CD4-positive, alpha-beta T cell treated with Interleukin-1 beta for 1 hour (primary cell): ENCODE results near the gene SLC25A53.
"Not testable (repeated sequence)": the region's sequence is repeated elsewhere in the genome, so short reads cannot be mapped to it uniquely, and the experiment has no call there.

Experiments
- DNase-seq, 2 donors: peaks; one replicate each; pipeline ENCODE4 v3.0.0-alpha.2; 2020 to 2022

The SLC25A53 gene

GRCh38 chrX:104130808-104131207 is 26.0 kb downstream of the SLC25A53 start:
- no peak for DNase-seq

GRCh38 chrX:104126856-104127255 is 30.0 kb downstream of the SLC25A53 start:
- no peak for DNase-seq

- DNase-seq, result peak in 1 of 2 donors; percentile 17
Measured at GRCh38 chrX:104122829-104123228, 34.0 kb downstream of the SLC25A53 start.

GRCh38 chrX:104118765-104119164 is 38.0 kb downstream of the SLC25A53 start:
- DNase-seq, result no peak

- DNase-seq, result no peak
Measured at GRCh38 chrX:104117759-104118158, 39.0 kb downstream of the SLC25A53 start.

GRCh38 chrX:104113222-104113965 is 43.4 kb downstream of the SLC25A53 start:
- peak; percentile 36 to 55 for DNase-seq

- peak; percentile 17 to 39 for DNase-seq
Measured at GRCh38 chrX:104112326-104112951, 44.4 kb downstream of the SLC25A53 start, which contains the start of gene ZCCHC18. TSS of gene ZCCHC18 (plus strand) at chrX:104112523. CDS start at chrX:104114112, 1,589 bp downstream.

GRCh38 chrX:104110491-104111240 is 46.1 kb downstream of the SLC25A53 start:
- peak in 1 of 2 donors; percentile 25 for DNase-seq

GRCh38 chrX:104108955-104109354 is 47.9 kb downstream of the SLC25A53 start:
- peak in 1 of 2 donors; percentile 3 for DNase-seq

GRCh38 chrX:104105330-104106262 is 51.2 kb downstream of the SLC25A53 start:
- DNase-seq, result no peak

GRCh38 chrX:104104676-104105075 is 52.1 kb downstream of the SLC25A53 start:
- no peak for DNase-seq

- no peak for DNase-seq
Measured at GRCh38 chrX:104098919-104099318, 57.9 kb downstream of the SLC25A53 start.

GRCh38 chrX:104098151-104098808 is 58.5 kb downstream of the SLC25A53 start:
- peak; percentile 62 to 70 for DNase-seq

- no peak for DNase-seq
Measured at GRCh38 chrX:104085919-104086318, 70.9 kb downstream of the SLC25A53 start.

- no peak for DNase-seq
Measured at GRCh38 chrX:104085477-104085876, 71.3 kb downstream of the SLC25A53 start.

- no peak for DNase-seq
Measured at GRCh38 chrX:104084534-104085277, 72.1 kb downstream of the SLC25A53 start.

GRCh38 chrX:104084063-104084462 is 72.7 kb downstream of the SLC25A53 start:
- no peak for DNase-seq

GRCh38 chrX:104077854-104078253 is 79.0 kb downstream of the SLC25A53 start:
- DNase-seq, result not testable (repeated sequence)

GRCh38 chrX:104075778-104076445 is 80.9 kb downstream of the SLC25A53 start, which contains the start of gene TMSB15C:
TSS of gene TMSB15C (minus strand) at chrX:104076236.
- not testable (repeated sequence) for DNase-seq

GRCh38 chrX:104062636-104063035 is 94.2 kb downstream of the SLC25A53 start:
- DNase-seq, result not testable (repeated sequence)
